CD4-positive, alpha-beta T cell treated with Interleukin-10 for 1 hour (primary cell): Measurements from ENCODE around the gene LDLRAP1.
"Not testable (repeated sequence)": the region's sequence is repeated elsewhere in the genome, so short reads cannot be mapped to it uniquely, and the experiment has no call there.

ENCODE experiments used
- DNase-seq: peaks from one replicate; pipeline ENCODE4 v3.0.0-alpha.2; 2020

The LDLRAP1 gene

DNA sequence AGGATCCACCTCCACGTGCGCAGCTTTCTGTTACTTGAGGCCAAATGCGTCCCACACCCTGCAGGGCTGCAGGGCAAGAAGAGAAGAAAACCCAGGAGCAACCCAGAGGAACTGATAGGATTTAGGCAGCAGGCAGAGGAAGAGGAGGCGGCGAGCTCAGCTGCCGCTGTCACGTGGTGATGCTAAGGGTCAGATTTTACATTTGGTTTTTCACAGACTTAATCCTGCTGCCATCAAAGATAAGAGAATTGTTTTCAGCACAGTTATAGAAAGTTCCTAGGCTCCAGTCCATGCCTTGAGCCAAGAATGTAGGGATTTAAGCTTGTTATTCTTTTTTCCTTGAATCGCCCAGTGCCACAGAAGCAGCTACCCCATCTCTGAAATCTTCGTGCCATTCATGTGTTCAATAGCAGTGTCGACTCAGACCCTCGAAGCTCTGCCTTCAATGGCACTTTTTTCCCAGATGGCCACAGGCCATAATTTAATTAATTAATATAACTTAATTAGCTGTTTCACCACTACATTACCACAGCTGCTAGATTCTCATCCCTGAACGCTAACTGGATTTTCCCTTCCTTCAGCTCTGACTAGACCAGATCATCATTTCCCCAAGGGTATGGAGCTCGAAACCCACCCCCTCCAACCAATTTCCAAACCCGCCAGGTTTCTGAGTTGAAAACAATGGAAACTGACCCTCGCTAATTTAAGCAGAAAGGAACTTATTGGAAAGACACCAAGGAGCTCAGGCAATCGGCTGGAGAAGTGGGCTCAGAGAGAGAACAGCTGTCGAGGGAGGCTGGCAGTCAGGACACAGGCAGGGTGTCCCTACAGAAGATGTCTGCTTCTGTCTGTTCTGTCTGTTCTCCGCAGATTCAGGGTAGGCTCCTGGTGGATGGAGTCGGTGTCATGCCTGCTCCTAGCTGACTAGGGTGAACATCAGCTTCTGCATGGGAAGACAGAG, 36.2 kb downstream of the LDLRAP1 start:
- DNase-seq = no peak

DNA sequence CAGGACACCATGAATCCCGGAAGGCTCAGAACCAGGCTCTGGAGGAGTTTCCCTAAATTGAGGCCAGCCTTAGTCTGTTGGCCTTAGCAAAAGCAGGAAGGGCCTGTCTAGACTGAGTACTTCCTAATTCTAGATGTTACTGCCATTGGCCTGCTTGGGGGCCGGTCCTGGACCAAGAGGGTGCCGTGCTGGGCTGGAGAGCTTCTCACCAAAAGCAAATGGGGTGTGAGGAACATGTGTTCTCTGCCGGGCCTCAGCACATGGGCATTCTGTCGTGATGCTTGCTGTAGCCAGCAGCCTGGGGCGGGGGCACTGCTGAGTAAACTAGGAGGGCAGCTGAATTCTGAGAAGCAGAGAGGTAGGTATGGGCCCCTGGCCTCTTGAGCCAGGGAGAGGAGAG, 37.5 kb downstream of the LDLRAP1 start:
- no peak for DNase-seq

GRCh38 chr1:25581764-25582163, 38.4 kb downstream of the LDLRAP1 start:
- no peak for DNase-seq

GRCh38 chr1:25583519-25584370, 40.3 kb downstream of the LDLRAP1 start:
- DNase-seq = no peak

DNA sequence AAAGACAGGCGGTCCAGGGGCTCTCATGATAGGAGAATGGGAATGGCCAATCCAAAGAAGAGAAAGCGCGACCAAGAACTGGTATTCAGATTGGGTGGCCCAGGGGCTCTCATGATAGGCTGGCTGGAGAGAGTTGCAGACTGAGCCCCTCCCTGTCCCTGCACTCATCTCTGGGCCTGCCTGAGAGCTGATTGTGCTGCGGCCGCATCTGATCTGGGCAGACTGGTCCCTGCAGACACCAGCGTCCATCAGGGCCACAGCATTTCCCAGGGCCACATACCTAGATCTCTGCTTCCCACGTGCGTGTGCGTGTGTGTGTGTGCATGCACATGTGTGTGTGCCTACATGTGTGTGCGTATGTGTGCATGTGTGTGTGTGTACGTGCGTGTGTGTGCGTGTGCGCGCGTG, 42.8 kb downstream of the LDLRAP1 start:
- DNase-seq = no peak

DNA sequence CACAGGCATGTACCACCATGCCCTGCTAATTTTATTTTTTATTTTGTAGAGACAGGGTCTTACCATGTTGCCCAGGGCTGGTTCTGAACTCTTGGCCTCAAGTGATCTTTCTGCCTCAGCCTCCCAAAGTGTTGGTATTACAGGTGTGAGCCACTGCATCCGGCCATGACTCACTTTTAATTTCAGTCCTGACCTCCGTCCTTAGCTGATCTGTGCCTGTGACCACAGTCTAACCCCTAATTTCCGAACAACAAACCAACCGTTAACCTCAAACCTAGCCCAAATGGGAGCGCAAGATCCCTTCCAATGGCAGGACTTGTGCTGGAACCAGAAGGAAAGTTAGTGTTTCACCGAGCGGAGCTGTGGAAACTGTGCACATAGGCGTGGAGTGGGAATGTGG, 43.9 kb downstream of the LDLRAP1 start:
- peak; percentile 21 for DNase-seq

- DNase-seq = not testable (repeated sequence)
Observed at GRCh38 chr1:25588224-25588623, 44.8 kb downstream of the LDLRAP1 start.

DNA sequence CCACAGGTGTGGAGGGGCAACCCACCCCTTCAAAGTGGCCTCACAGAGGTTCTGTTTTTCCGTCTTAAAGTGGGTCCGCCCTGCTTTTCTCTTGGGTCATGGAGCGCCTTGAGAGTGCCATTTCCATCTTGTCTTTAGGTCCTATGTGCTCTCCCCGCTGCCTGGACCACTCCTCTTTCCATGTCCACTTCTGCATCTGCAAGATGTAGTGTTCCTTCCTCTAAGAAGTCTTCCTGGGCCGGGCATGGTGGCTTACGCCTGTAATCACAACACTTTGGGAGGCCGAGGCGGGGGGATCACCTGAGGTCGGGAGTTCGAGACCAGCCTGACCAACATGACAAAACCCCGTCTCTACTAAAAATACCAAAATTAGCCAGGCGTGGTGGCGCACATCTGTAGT, 45.4 kb downstream of the LDLRAP1 start:
- not testable (repeated sequence) for DNase-seq

GRCh38 chr1:25590096-25590824, 46.9 kb downstream of the LDLRAP1 start:
- no peak for DNase-seq

GRCh38 chr1:25593861-25594260, 50.5 kb downstream of the LDLRAP1 start:
- DNase-seq = no peak

GRCh38 chr1:25594971-25595370, 51.6 kb downstream of the LDLRAP1 start:
- no peak for DNase-seq

DNA sequence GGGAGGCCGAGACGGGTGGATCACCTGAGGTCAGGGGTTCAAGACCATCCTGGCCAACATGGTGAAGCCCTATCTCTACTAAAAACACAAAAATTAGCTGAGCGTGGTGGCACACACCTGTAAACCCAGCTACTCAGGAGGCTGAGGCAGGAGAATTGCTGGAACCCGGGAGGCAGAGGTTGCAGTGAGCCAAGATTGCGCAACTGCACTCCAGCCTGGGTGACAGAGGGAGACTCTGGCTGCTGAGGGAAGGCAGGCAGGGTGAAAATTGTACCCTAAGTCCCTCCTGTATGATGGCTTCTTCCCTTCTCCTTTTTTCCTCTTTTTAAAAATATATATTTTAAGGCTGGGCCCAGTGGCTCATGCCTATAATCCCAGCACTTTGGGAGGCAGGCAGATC, 53.2 kb downstream of the LDLRAP1 start:
- not testable (repeated sequence) for DNase-seq

DNA sequence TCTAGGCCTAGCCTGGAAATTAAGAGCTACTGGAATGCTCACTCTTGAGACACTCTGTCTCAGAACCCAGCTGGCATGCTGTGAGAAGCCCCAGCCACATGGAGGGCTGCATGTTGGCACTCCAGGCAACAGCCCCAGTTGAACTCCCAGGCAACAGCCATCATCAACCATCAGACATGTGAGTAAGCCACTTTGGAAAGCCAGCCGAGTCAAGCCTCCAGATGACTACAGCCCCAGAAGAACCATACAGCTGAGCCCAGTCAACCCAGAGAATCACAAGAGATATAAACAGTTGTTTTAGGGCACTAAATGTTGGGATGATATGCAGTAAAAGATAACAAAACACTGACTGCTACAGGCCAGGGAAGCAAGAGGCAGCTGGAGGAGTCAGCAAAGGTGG, 55.5 kb downstream of the LDLRAP1 start:
- no peak for DNase-seq

DNA sequence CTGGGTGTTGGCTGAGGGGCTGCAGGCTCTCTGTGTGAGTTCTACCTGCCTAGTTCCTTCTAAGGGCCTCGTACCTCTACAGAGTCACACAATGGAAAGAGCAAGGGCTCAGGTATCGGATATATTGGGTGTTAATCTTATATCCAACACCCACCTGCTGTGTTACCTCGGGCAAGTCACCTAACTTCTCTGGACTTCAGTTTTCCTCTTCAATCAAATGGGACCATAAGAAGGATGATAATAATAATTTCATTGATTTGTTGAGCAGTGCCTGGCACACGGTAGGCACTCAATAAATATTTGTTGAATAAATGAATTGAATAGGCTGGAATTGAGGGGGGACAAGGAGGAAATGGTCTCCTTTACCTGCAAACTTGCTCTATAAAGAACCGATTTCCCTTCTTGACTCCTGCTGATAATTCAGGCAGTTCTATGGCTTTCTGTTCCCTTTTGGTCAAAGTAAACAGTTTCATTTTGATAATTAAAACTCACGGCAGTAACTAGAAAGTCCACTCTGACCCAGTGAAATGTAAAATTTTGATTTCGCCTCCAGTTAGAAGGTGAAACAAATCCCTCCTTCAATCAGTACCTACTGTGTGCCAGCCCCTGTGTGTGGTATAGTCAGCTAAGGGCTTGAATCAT, 56.7 kb downstream of the LDLRAP1 start:
- DNase-seq = no peak

- DNase-seq = not testable (repeated sequence)
Observed at GRCh38 chr1:25600971-25601699, 57.7 kb downstream of the LDLRAP1 start.

DNA sequence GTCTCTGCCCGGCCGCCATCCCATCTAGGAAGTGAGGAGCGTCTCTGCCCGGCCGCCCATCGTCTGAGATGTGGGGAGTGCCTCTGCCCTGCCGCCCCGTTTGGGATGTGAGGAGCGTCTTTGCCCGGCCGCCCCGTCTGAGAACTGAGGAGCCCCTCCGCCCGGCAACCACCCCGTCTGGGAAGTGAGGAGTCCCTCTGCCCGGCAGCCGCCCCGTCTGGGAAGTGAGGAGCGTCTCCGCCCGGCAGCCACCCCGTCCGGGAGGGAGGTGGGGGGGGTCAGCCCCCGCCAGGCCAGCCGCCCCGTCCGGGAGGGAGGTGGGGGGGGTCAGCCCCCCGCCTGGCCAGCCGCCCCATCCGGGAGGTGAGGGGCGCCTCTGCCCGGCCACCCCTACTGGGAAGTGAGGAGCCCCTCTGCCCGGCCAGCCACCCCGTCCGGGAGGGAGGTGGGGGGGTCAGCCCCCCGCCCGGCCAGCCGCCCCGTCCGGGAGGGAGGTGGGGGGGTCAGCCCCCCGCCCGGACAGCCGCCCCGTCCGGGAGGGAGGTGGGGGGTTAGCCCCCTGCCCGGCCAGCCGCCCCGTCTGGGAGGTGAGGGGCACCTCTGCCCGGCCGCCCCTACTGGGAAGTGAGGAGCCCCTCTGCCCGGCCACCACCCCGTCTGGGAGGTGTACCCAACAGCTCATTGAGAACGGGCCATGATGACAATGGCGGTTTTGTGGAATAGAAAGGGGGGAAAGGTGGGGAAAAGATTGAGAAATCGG, 60.6 kb downstream of the LDLRAP1 start:
- not testable (repeated sequence) for DNase-seq

GRCh38 chr1:25607123-25607522, 63.7 kb downstream of the LDLRAP1 start:
- no peak for DNase-seq

- peak; percentile 90 for DNase-seq
Observed at GRCh38 chr1:25608488-25609178, 65.2 kb downstream of the LDLRAP1 start.

DNA sequence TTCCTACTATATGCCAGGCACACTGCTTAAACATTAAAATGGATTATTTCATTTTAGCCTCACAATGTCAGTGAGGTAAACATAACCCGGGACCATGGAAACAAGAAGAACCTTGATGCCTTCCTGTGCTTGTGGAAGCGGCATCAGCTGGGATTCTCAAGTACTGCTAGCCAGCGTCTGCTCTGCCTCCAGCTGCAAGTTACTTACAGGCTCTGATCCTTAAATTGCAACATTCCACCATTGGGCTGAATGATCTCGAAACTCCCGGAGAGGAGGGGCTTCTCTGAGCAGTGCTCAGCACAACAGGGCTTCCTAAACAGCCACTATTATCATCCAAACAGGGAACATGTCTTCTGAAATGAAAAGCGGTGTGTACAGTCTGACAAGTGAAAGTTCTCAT, 66.5 kb downstream of the LDLRAP1 start:
- no peak for DNase-seq
